ENCODE data around the gene MUC12. TPM values are rescaled to one million over a fixed set of nuclear protein-coding genes. Genes with fewer than 3 reads are reported as not detected.
"Not testable (repeated sequence)": the region's sequence is repeated elsewhere in the genome, so short reads cannot be mapped to it uniquely, and the experiment has no call there.

MUC12 gene
- total RNA-seq, 1 donor from 2014 or later, result 0.32 TPM

DNA sequence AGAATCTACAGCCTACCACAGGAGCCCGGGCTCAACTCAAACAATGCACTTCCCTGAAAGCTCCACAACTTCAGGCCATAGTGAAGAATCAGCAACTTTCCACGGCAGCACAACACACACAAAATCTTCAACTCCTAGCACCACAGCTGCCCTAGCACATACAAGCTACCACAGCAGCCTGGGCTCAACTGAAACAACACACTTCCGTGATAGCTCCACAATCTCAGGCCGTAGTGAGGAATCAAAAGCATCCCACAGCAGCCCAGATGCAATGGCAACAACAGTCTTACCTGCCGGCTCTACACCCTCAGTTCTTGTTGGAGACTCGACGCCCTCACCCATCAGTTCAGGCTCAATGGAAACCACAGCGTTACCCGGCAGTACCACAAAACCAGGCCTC lies 22.3 kb downstream of the MUC12 start:
- no peak for DNase-seq (ENCODE audit: low spot score)

- not testable (repeated sequence) for DNase-seq (ENCODE audit: low spot score)
Observed at GRCh38 chr7:100992280-100992679, 22.9 kb downstream of the MUC12 start.

DNA sequence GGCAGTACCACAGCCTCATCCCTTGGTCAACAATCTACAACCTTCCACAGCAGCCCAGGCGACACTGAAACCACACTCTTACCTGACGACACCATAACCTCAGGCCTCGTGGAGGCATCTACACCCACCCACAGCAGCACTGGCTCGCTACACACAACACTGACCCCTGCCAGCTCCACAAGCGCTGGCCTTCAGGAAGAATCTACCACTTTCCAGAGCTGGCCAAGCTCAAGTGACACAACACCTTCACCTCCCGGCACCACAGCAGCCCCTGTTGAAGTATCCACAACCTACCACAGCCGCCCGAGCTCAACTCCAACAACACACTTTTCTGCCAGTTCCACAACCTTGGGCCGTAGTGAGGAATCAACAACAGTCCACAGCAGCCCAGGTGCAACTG lies 25.3 kb downstream of the MUC12 start:
- DNase-seq (ENCODE audit: low spot score), result not testable (repeated sequence)

DNA sequence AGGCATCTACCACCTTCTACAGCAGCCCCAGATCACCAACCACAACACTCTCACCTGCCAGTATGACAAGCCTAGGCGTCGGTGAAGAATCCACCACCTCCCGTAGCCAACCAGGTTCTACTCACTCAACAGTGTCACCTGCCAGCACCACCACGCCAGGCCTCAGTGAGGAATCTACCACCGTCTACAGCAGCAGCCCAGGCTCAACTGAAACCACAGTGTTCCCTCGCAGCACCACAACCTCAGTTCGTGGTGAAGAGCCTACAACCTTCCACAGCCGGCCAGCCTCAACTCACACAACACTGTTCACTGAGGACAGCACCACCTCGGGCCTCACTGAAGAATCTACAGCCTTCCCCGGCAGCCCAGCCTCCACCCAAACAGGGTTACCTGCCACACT lies 29.2 kb downstream of the MUC12 start:
- not testable (repeated sequence) for DNase-seq (ENCODE audit: low spot score)

DNA sequence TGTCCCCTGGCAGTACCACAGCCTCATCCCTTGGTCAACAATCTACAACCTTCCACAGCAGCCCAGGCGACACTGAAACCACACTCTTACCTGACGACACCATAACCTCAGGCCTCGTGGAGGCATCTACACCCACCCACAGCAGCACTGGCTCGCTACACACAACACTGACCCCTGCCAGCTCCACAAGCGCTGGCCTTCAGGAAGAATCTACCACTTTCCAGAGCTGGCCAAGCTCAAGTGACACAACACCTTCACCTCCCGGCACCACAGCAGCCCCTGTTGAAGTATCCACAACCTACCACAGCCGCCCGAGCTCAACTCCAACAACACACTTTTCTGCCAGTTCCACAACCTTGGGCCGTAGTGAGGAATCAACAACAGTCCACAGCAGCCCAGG lies 30.0 kb downstream of the MUC12 start:
- DNase-seq (ENCODE audit: low spot score), result not testable (repeated sequence)

DNA sequence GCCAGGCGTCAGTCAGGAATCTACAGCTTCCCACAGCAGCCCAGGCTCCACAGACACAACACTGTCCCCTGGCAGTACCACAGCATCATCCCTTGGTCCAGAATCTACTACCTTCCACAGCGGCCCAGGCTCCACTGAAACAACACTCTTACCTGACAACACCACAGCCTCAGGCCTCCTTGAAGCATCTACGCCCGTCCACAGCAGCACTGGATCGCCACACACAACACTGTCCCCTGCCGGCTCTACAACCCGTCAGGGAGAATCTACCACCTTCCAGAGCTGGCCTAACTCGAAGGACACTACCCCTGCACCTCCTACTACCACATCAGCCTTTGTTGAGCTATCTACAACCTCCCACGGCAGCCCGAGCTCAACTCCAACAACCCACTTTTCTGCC lies 30.7 kb downstream of the MUC12 start:
- peak; percentile 92 for DNase-seq (ENCODE audit: low spot score)

DNA sequence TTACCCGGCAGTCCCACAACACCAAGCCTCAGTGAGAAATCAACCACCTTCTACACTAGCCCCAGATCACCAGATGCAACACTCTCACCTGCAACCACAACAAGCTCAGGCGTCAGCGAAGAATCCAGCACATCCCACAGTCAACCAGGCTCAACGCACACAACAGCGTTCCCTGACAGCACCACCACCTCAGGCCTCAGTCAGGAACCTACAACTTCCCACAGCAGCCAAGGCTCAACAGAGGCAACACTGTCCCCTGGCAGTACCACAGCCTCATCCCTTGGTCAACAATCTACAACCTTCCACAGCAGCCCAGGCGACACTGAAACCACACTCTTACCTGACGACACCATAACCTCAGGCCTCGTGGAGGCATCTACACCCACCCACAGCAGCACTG lies 33.0 kb downstream of the MUC12 start:
- not testable (repeated sequence) for DNase-seq (ENCODE audit: low spot score)

- not testable (repeated sequence) for DNase-seq (ENCODE audit: low spot score)
Observed at GRCh38 chr7:101007361-101007760, 38.0 kb downstream of the MUC12 start.

DNA sequence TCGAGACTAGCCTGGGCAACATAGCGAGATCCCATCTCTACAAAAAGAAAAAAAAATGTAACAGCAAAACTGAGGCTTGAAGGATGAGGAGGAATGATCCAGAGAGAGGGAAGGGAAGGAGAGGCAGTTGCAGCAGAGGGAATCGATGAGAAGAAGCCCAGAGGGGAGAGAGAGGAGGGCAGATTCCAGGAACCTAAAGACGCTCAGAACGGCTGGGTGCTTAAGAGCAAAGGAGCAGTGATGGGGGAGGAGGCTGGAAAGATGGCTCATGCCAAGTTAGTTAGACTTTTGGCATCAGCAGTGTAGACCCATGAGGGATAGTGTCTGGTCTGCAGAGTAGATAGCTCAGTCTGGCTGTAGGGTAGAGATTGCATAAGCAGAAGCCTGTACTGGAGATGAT lies 40.3 kb downstream of the MUC12 start:
- DNase-seq (ENCODE audit: low spot score), result no peak

DNA sequence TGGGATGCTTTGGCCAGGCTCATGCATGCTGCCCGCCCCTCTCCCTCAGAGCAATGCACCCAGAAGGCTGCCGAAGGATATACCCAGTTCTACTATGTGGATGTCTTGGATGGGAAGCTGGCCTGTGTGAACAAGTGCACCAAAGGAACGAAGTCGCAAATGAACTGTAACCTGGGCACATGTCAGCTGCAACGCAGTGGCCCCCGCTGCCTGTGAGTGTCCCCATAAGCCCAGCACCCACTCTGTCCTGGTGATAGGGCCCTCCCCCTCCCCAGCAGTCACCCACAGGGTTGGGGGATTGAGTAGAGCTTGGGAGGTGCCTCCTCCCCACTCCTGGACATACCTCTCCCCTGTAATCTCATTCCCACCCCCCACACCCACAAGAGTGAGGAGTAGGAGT lies 43.6 kb downstream of the MUC12 start:
- DNase-seq (ENCODE audit: low spot score), result no peak

- DNase-seq (ENCODE audit: low spot score), result no peak
Observed at GRCh38 chr7:101015626-101016025, 46.3 kb downstream of the MUC12 start.

DNA sequence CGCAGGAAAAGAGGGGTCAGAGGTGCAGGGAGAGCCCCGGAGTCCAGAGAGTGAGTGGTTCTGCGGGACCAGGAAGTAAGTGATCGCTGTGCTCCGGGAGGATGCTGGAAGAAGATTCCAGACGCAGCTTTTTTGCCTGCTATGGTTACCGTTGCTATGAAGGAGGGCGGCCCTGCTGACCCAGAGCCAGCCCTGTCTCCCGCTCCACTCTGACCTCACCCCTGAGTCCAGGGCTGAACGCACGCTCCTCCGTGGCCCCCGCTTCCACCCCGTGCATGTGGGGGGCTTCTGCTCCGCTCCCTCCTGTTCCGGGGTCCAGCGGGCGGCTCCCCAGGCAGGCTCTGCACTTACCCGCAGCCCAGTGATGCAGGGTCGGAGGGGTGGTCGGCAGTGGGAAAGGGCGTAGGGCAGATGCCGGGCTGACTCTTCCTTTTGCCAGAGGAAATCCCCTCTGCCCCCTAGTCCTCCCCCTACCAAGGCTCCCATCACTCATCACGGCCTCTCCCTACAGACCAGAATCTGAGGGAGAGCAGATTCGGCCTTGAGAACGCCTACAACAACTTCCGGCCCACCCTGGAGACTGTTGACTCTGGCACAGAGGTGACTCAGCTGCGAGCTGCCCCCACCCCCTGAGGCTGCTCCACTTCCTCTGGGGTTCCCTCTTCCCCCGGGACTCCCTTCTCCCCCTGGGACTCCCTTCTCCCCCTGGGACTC lies 47.9 kb downstream of the MUC12 start:
- no peak for DNase-seq (ENCODE audit: low spot score)

GRCh38 chr7:101018271-101019167 lies 49.2 kb downstream of the MUC12 start:
- no peak for DNase-seq (ENCODE audit: low spot score)

- DNase-seq (ENCODE audit: low spot score), result no peak
Observed at GRCh38 chr7:101020444-101020843, 51.1 kb downstream of the MUC12 start.

DNA sequence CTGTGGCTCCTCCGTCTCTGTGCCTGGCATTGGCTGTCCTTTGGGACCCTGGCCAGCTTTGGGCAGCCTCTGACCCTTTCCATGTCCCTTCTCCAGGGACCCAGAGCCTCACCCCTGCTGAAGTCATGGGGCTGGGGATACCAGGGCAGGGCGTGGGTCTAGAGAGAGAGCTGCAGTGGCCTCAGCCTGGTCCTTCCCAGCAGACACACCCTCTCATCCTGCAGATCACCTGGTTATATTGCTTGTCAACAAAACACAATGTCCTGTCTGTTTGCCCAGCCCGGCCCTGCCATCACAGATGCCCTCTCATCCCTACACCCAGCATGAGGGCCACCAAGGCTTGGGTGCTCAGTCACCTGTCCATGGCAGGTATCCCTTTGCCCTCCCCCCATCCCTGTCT lies 52.3 kb downstream of the MUC12 start:
- DNase-seq (ENCODE audit: low spot score), result no peak

DNA sequence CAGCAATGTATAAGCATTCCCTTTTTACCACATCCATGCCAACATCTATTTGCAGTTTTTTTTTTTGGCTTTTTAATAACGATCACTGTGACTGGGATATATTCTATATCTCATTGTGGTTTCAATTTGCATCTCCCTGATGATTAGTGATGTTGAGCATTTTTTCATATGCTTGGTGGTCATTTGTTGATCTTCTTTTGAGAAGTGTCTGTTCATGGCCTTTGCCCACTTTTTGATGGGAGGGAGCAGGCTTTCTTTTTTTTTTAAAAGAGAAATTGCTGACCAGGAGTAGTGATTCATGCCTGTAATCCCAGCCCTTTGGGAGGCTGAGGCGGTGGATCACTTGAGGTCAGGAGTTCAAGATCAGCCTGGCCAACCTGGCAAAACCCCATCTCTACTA lies 54.5 kb downstream of the MUC12 start:
- DNase-seq (ENCODE audit: low spot score), result no peak

DNA sequence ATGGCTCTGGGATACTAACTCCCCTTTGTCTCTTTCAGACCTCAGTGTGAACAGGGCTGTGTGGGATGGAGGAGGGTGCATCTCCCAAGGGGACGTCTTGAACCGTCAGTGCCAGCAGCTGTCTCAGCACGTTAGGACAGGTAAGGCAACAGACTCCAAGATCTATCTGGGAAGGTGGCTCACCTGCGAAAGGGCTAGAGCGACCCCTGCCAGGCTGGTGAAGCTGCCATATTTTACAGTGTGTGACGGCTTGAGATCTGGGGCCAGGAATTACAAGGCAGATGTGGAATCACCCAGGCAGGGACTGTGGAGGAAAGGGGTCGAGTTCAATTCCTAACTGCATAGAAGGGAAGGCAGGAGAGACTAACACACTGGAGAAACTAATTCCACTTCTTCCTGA lies 61.7 kb downstream of the MUC12 start:
- DNase-seq (ENCODE audit: low spot score), result no peak

DNA sequence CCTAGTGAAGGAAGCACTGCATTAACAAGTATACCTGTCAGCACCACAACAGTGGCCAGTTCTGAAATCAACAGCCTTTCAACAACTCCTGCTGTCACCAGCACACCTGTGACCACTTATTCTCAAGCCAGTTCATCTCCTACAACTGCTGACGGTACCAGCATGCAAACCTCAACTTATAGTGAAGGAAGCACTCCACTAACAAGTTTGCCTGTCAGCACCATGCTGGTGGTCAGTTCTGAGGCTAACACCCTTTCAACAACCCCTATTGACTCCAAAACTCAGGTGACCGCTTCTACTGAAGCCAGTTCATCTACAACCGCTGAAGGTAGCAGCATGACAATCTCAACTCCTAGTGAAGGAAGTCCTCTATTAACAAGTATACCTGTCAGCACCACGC lies 66.6 kb downstream of the MUC12 start:
- no peak for DNase-seq (ENCODE audit: low spot score)

GRCh38 chr7:101041283-101041682 lies 71.9 kb downstream of the MUC12 start:
- DNase-seq (ENCODE audit: low spot score), result not testable (repeated sequence)

GRCh38 chr7:101058355-101058754 lies 89.0 kb downstream of the MUC12 start:
- no peak for DNase-seq (ENCODE audit: low spot score)

GRCh38 chr7:101059620-101059942 lies 90.2 kb downstream of the MUC12 start:
- no peak for DNase-seq (ENCODE audit: low spot score)

DNA sequence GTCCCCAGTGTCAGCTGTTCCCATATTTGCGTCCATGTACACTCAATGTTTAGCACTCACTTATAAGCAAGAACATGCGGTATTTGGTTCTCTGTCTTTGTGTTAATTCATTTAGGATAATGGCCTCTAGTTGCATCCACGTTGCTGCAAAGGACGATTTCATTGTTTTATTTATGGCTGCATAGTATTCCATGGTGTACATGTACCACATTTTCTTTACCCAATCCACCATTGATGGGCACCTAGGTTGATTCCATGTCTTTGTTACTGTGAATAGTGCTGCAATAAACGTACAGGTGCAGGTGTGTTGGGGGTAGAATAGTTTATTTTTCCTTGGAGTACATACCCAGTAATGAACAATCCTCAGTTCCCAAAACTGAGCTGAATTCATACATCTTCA lies 91.6 kb downstream of the MUC12 start:
- DNase-seq (ENCODE audit: low spot score), result no peak

DNA sequence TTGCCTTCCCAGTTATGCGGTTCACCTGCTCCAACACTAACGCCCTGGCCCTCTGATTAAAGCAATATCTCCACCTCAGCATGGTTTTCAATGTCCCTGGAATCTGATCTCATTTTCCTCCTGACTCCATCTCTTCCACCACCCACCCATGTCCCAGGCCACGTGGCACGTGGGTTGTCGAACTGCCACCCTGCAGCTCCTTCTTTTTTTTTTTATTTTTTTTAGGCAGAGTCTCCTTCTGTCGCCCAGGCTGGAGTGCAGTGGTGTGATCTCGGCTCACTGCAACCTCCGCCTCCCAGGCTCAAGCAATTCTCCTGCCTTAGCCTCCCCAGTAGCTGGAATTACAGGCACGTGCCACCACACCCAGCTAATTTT lies 94.8 kb downstream of the MUC12 start:
- DNase-seq (ENCODE audit: low spot score), result not testable (repeated sequence)

Data from mesenteric fat pad (tissue), 1 donor.